IPS DF 4.7 (cell line): ENCODE measurements around the gene HTRA3.

Experiments
- DNase-seq: peaks from one replicate; pipeline ENCODE4 v3.0.0-alpha.2; 2013; ENCODE audit warnings: low spot score; ENCODE audit errors: extremely low read depth

Gene HTRA3

GRCh38 chr4:8234715-8235114 is 34.8 kb upstream of the HTRA3 start:
- DNase-seq = no peak

- no peak for DNase-seq
Measured at GRCh38 chr4:8235224-8235623, 34.3 kb upstream of the HTRA3 start.

GRCh38 chr4:8235686-8236085 is 33.9 kb upstream of the HTRA3 start:
- DNase-seq = no peak

- no peak for DNase-seq
Measured at GRCh38 chr4:8236106-8236919, 33.2 kb upstream of the HTRA3 start.

GRCh38 chr4:8236920-8237195 is 32.7 kb upstream of the HTRA3 start:
- no peak for DNase-seq

- no peak for DNase-seq
Measured at GRCh38 chr4:8237256-8237989, 32.1 kb upstream of the HTRA3 start.

GRCh38 chr4:8238036-8238511 is 31.5 kb upstream of the HTRA3 start:
- DNase-seq = no peak

GRCh38 chr4:8238515-8239053 is 31.0 kb upstream of the HTRA3 start:
- DNase-seq = no peak

GRCh38 chr4:8239226-8239625 is 30.3 kb upstream of the HTRA3 start:
- DNase-seq = no peak

- no peak for DNase-seq
Measured at GRCh38 chr4:8239661-8240060, 29.9 kb upstream of the HTRA3 start.

GRCh38 chr4:8240211-8241041 is 29.1 kb upstream of the HTRA3 start:
- no peak for DNase-seq

- DNase-seq = no peak
Measured at GRCh38 chr4:8241211-8241779, 28.3 kb upstream of the HTRA3 start.

GRCh38 chr4:8241895-8242696 is 27.5 kb upstream of the HTRA3 start:
- no peak for DNase-seq

- no peak for DNase-seq
Measured at GRCh38 chr4:8242782-8243560, 26.6 kb upstream of the HTRA3 start.

- DNase-seq = no peak
Measured at GRCh38 chr4:8244001-8244757, 25.4 kb upstream of the HTRA3 start.

GRCh38 chr4:8244931-8245460 is 24.6 kb upstream of the HTRA3 start:
- DNase-seq = no peak

GRCh38 chr4:8245884-8246833 is 23.4 kb upstream of the HTRA3 start:
- no peak for DNase-seq
